AG04450 (cell line): ENCODE data around the gene SMOC1. TPM values are rescaled to one million over a fixed set of nuclear protein-coding genes. Genes with fewer than 3 reads are reported as not detected.

Source experiments
- CTCF ChIA-PET: fragments of 300-600, 350-600 bp; formaldehyde crosslinking; extraction: SDS; loops from one replicate; lab custom pipeline; 2022; ENCODE audit warnings: antibody characterized with exemption, inconsistent platforms; lab: Charles Lee
- POLR2A ChIA-PET: fragments of 350-600 bp; formaldehyde crosslinking; extraction: SDS; loops from one replicate; lab custom pipeline; 2021; ENCODE audit warnings: antibody characterized with exemption, inconsistent platforms; lab: Yijun Ruan, JAX
- DNase-seq: peaks from one replicate; pipeline ENCODE4 v3.0.0-alpha.2; 2011; ENCODE audit warnings: low read depth, low spot score
- H3K27ac ChIP-seq: one replicate; pipeline ENCODE4 v1.5.1; 2012; ENCODE audit warnings: low read depth, low read length, control low read depth
- H3K27me3 ChIP-seq: one replicate; pipeline ENCODE4 v1.6.0; 2012; ENCODE audit warnings: low read length; ENCODE audit not compliant: control insufficient read depth, insufficient read depth
- H3K4me3 ChIP-seq: 2 replicates; pipeline ENCODE4 v1.5.1; 2011; ENCODE audit warnings: mild to moderate bottlenecking, low read depth, low read length, control low read depth
- H3K9me3 ChIP-seq: 2 replicates; pipeline ENCODE4 v1.5.1; 2012; ENCODE audit warnings: low read length; ENCODE audit not compliant: control insufficient read depth, insufficient read depth
- CTCF ChIP-seq: IDR thresholded peaks from 2 replicates; pipeline ENCODE4 v1.5.1; 2011; ENCODE audit warnings: low read depth, low read length, control low read depth, inconsistent platforms
- polyA plus RNA-seq: library from polyadenylated mRNA; depleted of rRNA; stranded (reverse); fragments of >200 nt; gene quantifications from 2 replicates; pipeline ENCODE4 v1.2.3, GENCODE V29; 2011

SMOC1 gene
- polyA plus RNA-seq, 1 experiment, result 19.2 TPM

DNA sequence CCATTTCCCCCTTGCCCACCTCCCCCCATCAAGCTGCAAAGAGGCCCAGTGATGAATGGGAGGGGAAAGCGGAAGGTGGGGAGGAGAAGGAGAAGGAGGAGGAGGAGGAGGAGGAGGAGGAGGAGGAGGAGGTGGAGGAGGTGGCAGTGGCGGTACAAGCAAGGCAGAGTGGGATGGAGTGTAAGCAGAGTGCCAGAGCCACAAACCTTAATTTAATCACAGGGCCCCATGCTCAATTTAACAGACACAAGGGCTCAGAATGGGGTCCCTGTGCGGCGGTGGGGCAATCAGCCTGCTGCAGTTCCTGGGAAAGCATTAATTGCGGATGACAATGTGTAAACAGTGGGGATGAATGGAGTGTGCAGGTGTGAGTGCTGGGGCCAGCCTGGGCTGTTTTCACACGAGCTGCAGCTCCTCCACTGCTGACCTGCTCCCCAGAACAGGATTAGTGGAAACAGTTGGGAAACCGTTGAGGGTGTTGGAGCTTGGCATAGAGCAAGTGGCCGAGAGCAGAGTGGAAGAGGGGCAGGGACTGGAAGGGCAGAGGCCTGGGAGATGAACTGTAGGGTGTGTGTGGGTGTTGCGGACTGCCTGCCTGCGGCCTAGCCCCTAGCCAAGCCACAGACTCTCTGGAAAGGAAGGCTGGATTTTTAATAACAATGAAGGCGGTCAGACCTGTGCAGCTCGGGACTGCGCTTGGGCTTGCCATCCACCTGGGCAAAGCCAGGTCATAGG, 36.4 kb upstream of the SMOC1 start:
- H3K4me3 ChIP-seq, result no peak overlapping the region
- ChIA-PET POLR2A (no interaction called here), CTCF (no interaction called here)
- no peak for DNase-seq
- peaks cover 29% of the 10 kb centered on the region for H3K27me3 ChIP-seq
- TF ChIP-seq CTCF, result no peak
- no peaks in the 10 kb centered on the region for H3K9me3 ChIP-seq
- no peak overlapping the region for H3K27ac ChIP-seq

- POLR2A ChIA-PET, result no interaction called here
- TF ChIP-seq CTCF, result no peak
- Histone ChIP-seq H3K9me3 (no peaks in the 10 kb centered on the region), H3K27me3 (peaks cover 31% of the 10 kb centered on the region), H3K4me3 (no peak overlapping the region), H3K27ac (no peak overlapping the region)
- DNase-seq, result no peak
- CTCF ChIA-PET, result interaction anchor here (0.6 kb wide), 1 partner anchor 669 kb away, joined by 7 read pairs; no protein-coding TSS in a partner anchor
Observed at GRCh38 chr14:69844171-69844570, 35.0 kb upstream of the SMOC1 start.

- CTCF ChIA-PET, result interaction anchor here (1.4 kb wide), 1 partner anchor 229 kb away, joined by 4 read pairs; no protein-coding TSS in a partner anchor
- POLR2A ChIA-PET, result no interaction called here
- H3K4me3 ChIP-seq, result no peak overlapping the region
- H3K27me3 ChIP-seq, result peaks cover 31% of the 10 kb centered on the region
- no peak for DNase-seq
- H3K9me3 ChIP-seq, result no peaks in the 10 kb centered on the region
- TF ChIP-seq CTCF, result no peak
- no peak overlapping the region for H3K27ac ChIP-seq
Observed at GRCh38 chr14:69845050-69845581, 34.1 kb upstream of the SMOC1 start.

GRCh38 chr14:69845787-69846186, 33.4 kb upstream of the SMOC1 start:
- no peak for DNase-seq
- Histone ChIP-seq H3K27ac (no peak overlapping the region), H3K27me3 (peaks cover 28% of the 10 kb centered on the region), H3K9me3 (no peaks in the 10 kb centered on the region), H3K4me3 (no peak overlapping the region)
- POLR2A ChIA-PET, result no interaction called here
- CTCF ChIA-PET, result interaction anchor here (1.1 to 1.4 kb wide), 2 partner anchors 182 to 228 kb away, joined by 3 to 4 read pairs; no protein-coding TSS in a partner anchor
- TF ChIP-seq CTCF, result no peak

DNA sequence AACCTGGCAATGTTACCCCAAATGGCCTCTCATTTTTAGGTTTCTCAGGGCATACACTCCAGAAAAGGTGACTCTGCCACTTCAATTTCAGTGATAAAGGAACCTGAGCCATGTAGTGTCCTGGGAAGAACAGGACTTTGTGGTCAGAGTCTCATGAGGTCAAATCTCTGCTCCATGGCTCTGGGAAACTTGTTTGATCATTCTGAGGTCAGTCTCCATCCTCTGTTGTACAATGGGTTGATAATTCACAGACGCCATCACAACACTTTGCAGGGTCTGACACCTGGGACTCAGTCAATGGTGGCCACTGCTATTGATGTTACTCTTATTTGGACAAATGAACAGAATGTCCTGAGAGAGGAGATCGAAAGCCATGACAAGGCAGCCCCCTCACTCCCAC, 31.1 kb upstream of the SMOC1 start:
- Histone ChIP-seq H3K4me3 (no peak overlapping the region), H3K27me3 (peaks cover 20% of the 10 kb centered on the region), H3K9me3 (no peaks in the 10 kb centered on the region), H3K27ac (no peak overlapping the region)
- no peak for TF ChIP-seq CTCF
- ChIA-PET POLR2A (no interaction called here), CTCF (no interaction called here)
- no peak for DNase-seq
